Activated naive CD4-positive, alpha-beta T cell treated with anti-CD3 and anti-CD28 coated beads for 36 hours (primary cell): ENCODE results near the gene ZNF576. TPM values are rescaled to one million over a fixed set of nuclear protein-coding genes. Genes with fewer than 3 reads are reported as not detected.
"Not testable (repeated sequence)": the region's sequence is repeated elsewhere in the genome, so short reads cannot be mapped to it uniquely, and the experiment has no call there.

Experiments used
- CTCF ChIA-PET: fragments of 350-600 bp; sonication (Branson Sonifier 250); formaldehyde crosslinking; loops from one replicate; lab custom pipeline; 2021; ENCODE audit warnings: antibody characterized with exemption; lab: Charles Lee
- DNase-seq: peaks from one replicate; pipeline ENCODE4 v3.0.0-alpha.2; 2020
- H3K27ac Mint-ChIP-seq: one replicate; pipeline ENCODE4 v1.8.0; 2021; ENCODE audit warnings: mild to moderate bottlenecking, mixed read lengths
- H3K27me3 Mint-ChIP-seq: one replicate; pipeline ENCODE4 v1.8.0; 2021; ENCODE audit warnings: low read depth, mixed read lengths
- H3K36me3 Mint-ChIP-seq: one replicate; pipeline ENCODE4 v1.8.0; 2021; ENCODE audit warnings: low read depth, mixed read lengths
- H3K4me1 Mint-ChIP-seq: one replicate; pipeline ENCODE4 v1.8.0; 2021; ENCODE audit warnings: low read depth, mixed read lengths
- H3K4me3 Mint-ChIP-seq: one replicate; pipeline ENCODE4 v1.8.0; 2021; ENCODE audit warnings: mild to moderate bottlenecking, moderate library complexity, mixed read lengths
- H3K9me3 Mint-ChIP-seq: one replicate; pipeline ENCODE4 v1.8.0; 2021; ENCODE audit warnings: mixed read lengths
- intact Hi-C: fragments of 100-400 bp; cut with micrococcal nuclease; formaldehyde crosslinking; loops from one replicate; pipeline ENCODE4 v1.15.1; 2023
- total RNA-seq, 2 experiments: library from RNA; stranded (reverse); gene quantifications; one replicate each; pipeline ENCODE4 v1.2.3, GENCODE V29; 2021

The ZNF576 gene
- total RNA-seq, 2 experiments from 2014 or later, result 11.6 to 11.7 TPM

DNA sequence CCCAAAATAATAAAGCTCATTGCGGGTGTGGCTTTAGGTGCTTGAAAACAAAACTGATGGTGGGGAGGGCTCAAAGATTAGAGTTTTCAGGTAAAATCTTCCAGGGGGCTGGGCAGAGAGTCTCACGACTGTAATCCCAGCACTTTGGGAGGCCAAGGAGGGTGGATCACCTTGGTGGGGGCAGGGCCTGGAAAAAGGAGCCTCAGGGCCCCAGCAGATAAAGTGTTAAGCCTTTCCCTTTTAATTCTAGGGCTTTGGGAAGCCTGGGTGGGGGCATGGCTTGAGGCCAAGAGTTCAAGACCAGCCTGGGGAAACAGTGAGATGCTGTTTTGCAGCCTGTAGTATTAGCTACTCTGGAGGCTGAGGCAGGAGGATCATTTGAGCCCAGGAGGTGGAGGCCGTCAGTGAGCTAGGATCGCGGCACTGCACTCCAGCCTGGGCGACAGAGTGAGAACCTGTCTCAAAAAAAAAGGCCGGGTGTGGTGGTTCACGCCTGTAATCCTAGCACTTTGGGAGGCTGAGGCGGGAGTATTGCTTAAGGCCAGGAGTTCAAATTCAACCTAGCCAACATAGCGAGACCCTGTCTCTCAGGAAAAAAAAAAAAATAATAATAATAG, 2.2 kb upstream of the ZNF576 start:
- DNase-seq, result no peak
- Mint-ChIP-seq H3K27ac (no peak overlapping the region), H3K9me3 (no peaks in the 10 kb centered on the region), H3K4me1 (peaks cover 33% of the 10 kb centered on the region), H3K4me3 (peak overlapping the region; percentile 93), H3K27me3 (no peaks in the 10 kb centered on the region), H3K36me3 (peaks cover 18% of the 10 kb centered on the region)
- CTCF ChIA-PET, result interaction anchor here (0.6 to 5.8 kb wide), 34 partner anchors 9 to 557 kb away, joined by 3 to 95 read pairs (median 7); partner anchors contain the start of genes ETHE1, PINLYP, XRCC1 and ZNF575
- intact Hi-C loops, result loop anchor here (1.0 kb wide), 2 partner anchors 39 to 147 kb away; no protein-coding TSS in a partner anchor

DNA sequence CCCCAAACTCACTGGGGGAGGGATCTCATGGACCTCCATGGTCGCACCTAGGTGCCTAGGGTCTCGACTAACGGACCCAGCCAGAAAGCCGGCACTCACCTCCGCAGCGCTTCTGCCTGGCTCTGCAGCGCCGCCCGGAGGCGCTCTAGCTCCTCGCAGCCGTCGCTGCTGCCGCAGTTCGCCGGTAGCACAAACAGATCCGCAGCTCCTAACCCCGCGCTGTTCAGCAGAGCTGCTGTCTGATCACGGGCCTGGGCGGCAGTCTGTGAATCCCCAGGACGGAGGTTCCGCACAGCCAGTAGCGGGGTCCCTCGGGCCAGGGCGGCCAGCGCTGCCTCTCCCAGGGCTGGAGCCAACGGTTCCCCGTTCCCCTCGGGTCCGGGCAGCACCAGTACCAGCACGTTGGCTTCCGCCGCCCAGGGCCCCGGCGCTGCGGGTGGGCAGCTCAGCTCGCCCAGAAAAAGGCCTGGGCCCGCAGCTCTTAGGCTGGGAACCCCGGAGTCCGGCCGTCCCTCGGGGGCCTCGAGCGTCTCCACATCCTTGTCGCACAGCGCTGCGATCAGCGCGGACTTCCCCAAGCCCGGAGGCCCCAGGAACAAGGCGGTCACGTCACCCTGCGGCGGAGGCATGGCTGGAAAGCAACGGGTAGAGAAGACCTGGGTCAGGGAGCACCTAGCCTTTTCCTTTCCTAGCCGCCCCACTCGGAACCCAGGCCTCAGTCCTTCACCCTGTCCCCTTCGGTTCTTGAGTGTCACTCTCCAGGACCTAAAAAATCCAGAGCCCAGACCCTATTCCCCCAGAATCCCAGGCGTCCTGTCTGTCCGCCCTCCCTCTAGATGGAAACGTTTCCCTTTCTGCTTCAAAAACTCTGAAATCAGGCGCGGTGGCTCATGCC, 1.4 kb upstream of the ZNF576 start:
- intact Hi-C loops, result loop anchor here (1.0 kb wide), 2 partner anchors 40 to 148 kb away; no protein-coding TSS in a partner anchor
- H3K36me3 Mint-ChIP-seq, result peaks cover 15% of the 10 kb centered on the region
- peak overlapping the region; percentile 97 for H3K27ac Mint-ChIP-seq
- no peaks in the 10 kb centered on the region for H3K27me3 Mint-ChIP-seq
- H3K9me3 Mint-ChIP-seq, result no peaks in the 10 kb centered on the region
- DNase-seq, result peak; percentile 83
- CTCF ChIA-PET, result interaction anchor here (0.6 to 5.8 kb wide), 35 partner anchors 8 to 556 kb away, joined by 3 to 95 read pairs (median 7); partner anchors contain the start of genes ETHE1, PINLYP, XRCC1 and ZNF575
- H3K4me1 Mint-ChIP-seq, result peaks cover 29% of the 10 kb centered on the region
- peak overlapping the region; percentile 93 for H3K4me3 Mint-ChIP-seq

DNA sequence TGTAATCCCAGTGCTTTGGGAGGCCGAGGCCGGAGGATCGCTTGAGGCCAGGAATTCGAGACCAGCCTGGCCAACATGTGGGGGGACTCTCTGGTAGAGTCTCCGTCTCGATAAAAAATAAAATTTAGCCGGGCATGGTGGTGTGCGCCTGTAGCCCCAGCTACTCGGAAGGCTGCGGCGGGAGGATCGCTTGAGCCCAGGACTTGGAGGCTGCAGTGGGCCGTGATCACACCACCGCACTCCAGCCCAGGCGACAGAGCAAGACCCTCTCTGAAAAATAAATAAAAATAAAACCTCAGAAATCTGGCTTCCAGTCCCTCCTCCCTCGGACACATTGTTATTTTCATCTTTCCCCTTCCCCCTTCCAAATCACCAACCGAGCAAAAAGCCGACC, 793 bp upstream of the ZNF576 start:
- Mint-ChIP-seq H3K36me3 (peaks cover 14% of the 10 kb centered on the region), H3K4me1 (peaks cover 29% of the 10 kb centered on the region), H3K27me3 (no peaks in the 10 kb centered on the region), H3K9me3 (no peaks in the 10 kb centered on the region), H3K27ac (peak overlapping the region; percentile 97), H3K4me3 (peak overlapping the region; percentile 93)
- no peak for DNase-seq
- intact Hi-C loops, result no loop called here
- CTCF ChIA-PET, result interaction anchor here (0.7 to 5.8 kb wide), 11 partner anchors 9 to 214 kb away, joined by 3 to 95 read pairs (median 9); no protein-coding TSS in a partner anchor

DNA sequence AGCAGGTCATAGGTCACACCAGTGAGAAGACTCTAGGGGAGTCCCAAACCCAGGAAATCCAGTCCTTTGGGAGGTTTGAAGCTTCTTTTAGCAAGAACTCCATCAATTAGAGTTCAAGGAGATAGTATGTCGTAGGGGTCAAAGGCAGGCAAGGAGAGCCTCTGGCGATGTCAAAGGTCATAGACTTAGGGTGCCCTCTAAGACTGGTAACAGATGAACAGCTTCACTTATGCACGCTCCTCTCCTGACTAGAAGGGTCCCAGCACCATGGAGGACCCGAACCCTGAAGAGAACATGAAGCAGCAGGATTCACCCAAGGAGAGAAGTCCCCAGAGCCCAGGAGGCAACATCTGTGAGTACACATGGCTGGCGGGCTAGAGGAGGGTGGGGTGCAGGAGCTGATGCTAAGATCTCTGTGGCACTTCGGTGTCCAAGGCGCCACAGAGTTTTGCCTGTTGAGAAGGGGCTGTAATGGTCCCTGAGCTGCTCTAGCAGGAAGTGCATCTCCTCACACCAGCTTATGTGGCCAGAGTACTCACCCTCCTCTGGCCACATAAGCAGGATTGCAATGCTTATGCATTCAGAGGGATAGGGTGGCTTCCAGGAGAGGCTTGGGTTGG, 557 bp downstream of the ZNF576 start:
- H3K27me3 Mint-ChIP-seq, result no peaks in the 10 kb centered on the region
- no peaks in the 10 kb centered on the region for H3K9me3 Mint-ChIP-seq
- peaks cover 11% of the 10 kb centered on the region for H3K36me3 Mint-ChIP-seq
- H3K4me1 Mint-ChIP-seq, result peaks cover 29% of the 10 kb centered on the region
- H3K4me3 Mint-ChIP-seq, result peak overlapping the region; percentile 93
- CTCF ChIA-PET, result interaction anchor here (0.7 to 5.8 kb wide), 5 partner anchors 32 to 150 kb away, joined by 3 to 95 read pairs (median 5); no protein-coding TSS in a partner anchor
- DNase-seq, result peak; percentile 12
- H3K27ac Mint-ChIP-seq, result peak overlapping the region; percentile 97
- intact Hi-C loops, result loop anchor here (1.0 kb wide), 11 partner anchors 22 to 188 kb away; partner anchors contain the start of genes PHLDB3, PINLYP, SMG9 and XRCC1

DNA sequence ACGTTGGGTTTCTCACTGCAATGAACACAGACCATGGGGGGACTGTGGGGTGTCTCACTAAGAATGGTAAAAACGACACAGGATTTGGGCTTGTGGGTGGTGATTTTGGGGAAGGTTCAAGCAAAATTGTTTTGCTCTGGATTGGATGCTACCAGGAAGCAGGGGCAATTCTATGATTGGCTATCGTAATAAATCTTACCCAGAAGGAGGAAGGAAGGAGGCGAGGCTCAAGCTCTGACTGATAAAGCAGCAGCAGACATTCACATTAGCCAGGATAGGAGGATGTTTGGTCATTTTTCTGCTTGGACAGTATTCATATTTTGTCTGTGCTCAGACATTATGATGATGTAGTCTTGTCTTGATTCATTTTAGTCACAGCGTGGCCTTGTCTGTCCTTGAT, 1.5 kb downstream of the ZNF576 start:
- Mint-ChIP-seq H3K27me3 (no peaks in the 10 kb centered on the region), H3K36me3 (peaks cover 8% of the 10 kb centered on the region), H3K27ac (peak overlapping the region; percentile 97), H3K4me1 (peaks cover 27% of the 10 kb centered on the region), H3K9me3 (no peaks in the 10 kb centered on the region), H3K4me3 (peak overlapping the region; percentile 93)
- CTCF ChIA-PET, result interaction anchor here (0.7 to 5.8 kb wide), 2 partner anchors 43 to 71 kb away, joined by 3 to 95 read pairs; no protein-coding TSS in a partner anchor
- DNase-seq, result no peak
- intact Hi-C loops, result no loop called here

DNA sequence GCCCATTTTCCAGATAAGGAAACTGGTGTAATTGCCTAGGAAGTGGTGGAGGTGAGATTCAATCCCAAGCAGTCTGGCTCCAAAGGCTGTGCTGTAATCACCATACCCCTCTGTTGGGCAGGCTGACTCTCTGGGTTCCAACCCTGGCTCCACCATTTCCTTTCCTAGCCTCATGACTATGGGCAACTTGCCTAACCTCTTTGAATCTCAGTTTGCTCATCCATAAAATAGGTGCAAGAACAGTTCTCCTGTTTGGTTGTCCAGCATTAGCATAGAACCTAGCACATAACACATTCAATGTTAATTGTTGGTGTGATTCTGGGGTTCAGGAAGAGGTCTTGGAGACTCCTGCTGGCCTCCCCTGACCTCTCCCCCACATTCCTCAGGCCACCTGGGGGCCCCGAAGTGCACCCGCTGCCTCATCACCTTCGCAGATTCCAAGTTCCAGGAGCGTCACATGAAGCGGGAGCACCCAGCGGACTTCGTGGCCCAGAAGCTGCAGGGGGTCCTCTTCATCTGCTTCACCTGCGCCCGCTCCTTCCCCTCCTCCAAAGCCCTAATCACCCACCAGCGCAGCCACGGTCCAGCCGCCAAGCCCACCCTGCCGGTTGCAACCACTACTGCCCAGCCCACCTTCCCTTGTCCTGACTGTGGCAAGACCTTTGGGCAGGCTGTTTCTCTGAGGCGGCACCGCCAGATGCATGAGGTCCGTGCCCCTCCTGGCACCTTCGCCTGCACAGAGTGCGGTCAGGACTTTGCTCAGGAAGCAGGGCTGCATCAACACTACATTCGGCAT, 2.2 kb downstream of the ZNF576 start:
- intact Hi-C loops, result no loop called here
- H3K4me1 Mint-ChIP-seq, result peaks cover 22% of the 10 kb centered on the region
- H3K36me3 Mint-ChIP-seq, result peaks cover 4% of the 10 kb centered on the region
- H3K27me3 Mint-ChIP-seq, result no peaks in the 10 kb centered on the region
- H3K4me3 Mint-ChIP-seq, result no peak overlapping the region
- CTCF ChIA-PET, result interaction anchor here (0.7 kb wide), 1 partner anchor 152 kb away, joined by 3 read pairs; no protein-coding TSS in a partner anchor
- H3K27ac Mint-ChIP-seq, result no peak overlapping the region
- no peaks in the 10 kb centered on the region for H3K9me3 Mint-ChIP-seq
- DNase-seq, result no peak

DNA sequence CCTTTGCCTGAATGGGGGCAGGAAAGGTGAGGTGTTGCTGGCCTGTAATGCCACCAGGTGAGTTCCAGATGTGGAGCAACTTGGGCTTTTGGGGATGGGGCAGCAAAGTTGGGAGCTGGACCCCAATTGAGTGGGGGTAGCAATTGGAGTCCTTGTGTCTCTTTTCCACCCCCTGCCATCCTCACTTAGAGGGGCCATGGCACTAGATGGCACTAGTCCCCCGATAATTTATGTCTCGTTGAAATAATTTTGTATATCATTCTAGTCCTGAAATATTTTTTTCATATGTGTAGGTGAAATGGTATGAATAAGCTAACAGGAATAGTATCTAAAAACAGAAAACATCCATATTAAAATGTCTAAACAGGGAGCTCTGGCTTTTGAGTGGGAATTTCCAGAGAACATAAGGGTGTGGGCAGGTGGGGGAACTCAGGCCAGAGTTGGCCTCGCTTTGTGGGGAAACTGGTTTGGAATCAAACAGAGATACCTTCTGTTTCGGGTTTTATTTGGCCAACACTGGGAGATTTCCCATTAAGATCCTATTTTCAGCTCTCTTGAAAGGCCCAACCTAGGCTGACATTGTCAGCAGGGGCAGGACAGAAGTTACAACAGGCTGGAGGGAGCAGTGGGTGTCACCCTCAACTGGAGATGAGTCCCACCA, 3.4 kb downstream of the ZNF576 start:
- no peak overlapping the region for H3K27ac Mint-ChIP-seq
- H3K4me1 Mint-ChIP-seq, result peaks cover 16% of the 10 kb centered on the region
- H3K4me3 Mint-ChIP-seq, result no peak overlapping the region
- H3K27me3 Mint-ChIP-seq, result no peaks in the 10 kb centered on the region
- H3K36me3 Mint-ChIP-seq, result peaks cover 2% of the 10 kb centered on the region
- intact Hi-C loops, result no loop called here
- H3K9me3 Mint-ChIP-seq, result no peaks in the 10 kb centered on the region
- CTCF ChIA-PET, result interaction anchor here (0.7 to 1.0 kb wide), 2 partner anchors 153 kb away, joined by 3 read pairs; no protein-coding TSS in a partner anchor
- no peak for DNase-seq

DNA sequence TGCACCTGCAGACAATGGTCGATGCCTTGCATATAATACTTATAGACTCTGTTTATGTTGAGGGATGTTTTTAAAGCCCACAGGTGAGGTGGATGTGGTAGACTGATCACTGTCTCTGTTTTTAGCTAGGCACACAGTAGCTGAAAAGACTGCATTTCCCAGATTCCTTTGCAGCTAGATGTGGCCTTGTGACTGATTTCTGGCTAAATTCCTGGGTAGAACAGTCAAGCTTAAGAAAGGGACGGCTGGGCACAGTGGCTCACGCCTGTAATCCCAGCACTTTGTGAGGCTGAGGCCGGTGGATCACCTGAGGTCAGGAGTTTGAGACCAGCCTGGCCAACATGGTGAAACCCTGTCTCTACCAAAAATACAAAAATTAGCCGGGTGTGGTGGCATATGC, 3.9 kb downstream of the ZNF576 start:
- CTCF ChIA-PET, result interaction anchor here (1.0 kb wide), 1 partner anchor 153 kb away, joined by 3 read pairs; no protein-coding TSS in a partner anchor
- H3K9me3 Mint-ChIP-seq, DNase-seq, intact Hi-C loops, H3K27ac Mint-ChIP-seq, H3K4me3 Mint-ChIP-seq, H3K27me3 Mint-ChIP-seq, H3K36me3 Mint-ChIP-seq: not testable (repeated sequence)
- H3K4me1 Mint-ChIP-seq, result peaks cover 16% of the 10 kb centered on the region

DNA sequence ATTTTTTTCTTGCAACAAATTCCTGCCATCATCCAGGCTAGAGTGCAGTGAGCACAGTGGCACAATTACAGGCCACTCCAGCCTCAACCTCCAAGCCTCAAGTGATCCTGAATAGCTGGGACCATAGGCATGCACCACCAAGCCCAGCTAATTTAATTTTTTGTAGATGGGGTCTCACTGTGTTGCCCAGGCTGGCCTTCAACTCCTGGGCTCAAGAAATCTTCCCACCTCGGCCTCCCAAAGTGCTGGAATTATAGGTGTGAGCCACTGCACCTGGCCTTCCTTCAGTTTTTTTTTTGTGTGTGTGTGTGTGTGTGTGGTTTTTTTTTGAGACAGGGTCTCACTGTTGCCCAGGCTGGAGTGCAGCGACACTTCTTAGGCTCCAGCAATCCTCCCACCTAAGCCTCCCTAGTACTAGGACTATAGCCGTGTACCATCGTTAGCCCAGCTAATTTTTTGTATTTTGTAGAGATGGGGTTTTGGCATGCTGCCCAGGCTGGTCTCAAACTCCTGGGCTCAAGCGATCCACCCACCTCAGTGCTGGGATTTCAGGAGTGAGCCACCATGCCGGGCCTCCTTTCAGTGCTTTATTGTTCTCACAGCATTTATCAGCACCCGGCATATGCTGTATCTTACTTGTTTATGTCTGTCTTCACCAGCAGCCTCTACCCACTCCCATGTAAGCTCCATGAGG, 9.6 kb downstream of the ZNF576 start:
- CTCF ChIA-PET, result interaction anchor here (0.6 to 2.0 kb wide), 4 partner anchors 9 to 203 kb away, joined by 3 to 9 read pairs (median 4); no protein-coding TSS in a partner anchor
- Mint-ChIP-seq H3K4me1 (peaks cover 2% of the 10 kb centered on the region), H3K4me3 (no peak overlapping the region), H3K27ac (peak overlapping the region; percentile 32), H3K27me3 (no peaks in the 10 kb centered on the region), H3K36me3 (peaks cover 6% of the 10 kb centered on the region), H3K9me3 (no peaks in the 10 kb centered on the region)
- intact Hi-C loops, result no loop called here
- no peak for DNase-seq

DNA sequence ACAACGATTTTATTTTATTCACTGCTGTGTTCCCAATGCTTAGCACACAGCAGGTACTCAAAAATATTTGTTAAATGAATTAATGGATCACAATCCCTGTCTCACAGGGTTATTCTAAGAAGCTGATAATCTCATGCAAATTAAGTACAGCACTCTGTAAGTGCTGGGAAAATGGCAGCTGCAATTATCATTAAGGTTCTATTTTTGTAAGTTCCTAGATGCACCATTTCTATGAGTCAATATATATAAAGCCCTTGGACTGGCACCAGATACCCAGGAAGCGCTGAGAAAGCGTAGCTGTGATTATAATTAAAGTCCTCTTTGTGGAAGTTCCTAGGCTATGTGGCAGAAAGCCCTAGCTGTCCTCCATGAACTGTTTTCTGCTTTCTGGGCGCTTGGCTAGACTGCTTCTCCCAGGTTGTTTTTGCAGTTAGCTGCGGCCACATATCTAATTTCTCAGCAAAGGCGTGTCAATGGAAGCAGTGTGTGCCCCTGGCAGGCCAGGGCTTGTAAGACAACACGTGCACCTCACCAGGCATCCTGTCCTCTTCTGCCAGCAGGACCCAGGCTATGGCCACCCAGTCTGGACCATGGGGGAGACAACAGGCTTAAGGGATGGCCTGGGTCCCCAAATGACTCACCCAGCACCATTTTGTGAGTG, 10.3 kb downstream of the ZNF576 start:
- Mint-ChIP-seq H3K4me1 (peaks cover 2% of the 10 kb centered on the region), H3K27me3 (no peaks in the 10 kb centered on the region), H3K4me3 (no peak overlapping the region), H3K9me3 (no peaks in the 10 kb centered on the region), H3K27ac (no peak overlapping the region), H3K36me3 (peaks cover 5% of the 10 kb centered on the region)
- CTCF ChIA-PET, result interaction anchor here (1.8 kb wide), 1 partner anchor 9 kb away, joined by 4 read pairs; no protein-coding TSS in a partner anchor
- DNase-seq, result no peak
- intact Hi-C loops, result no loop called here
